Measurements from ENCODE around the gene LRRC8C. TPM values are rescaled to one million over a fixed set of nuclear protein-coding genes. Genes with fewer than 3 reads are reported as not detected.

The LRRC8C gene
- total and polyA plus RNA-seq, 2 of the 8 experiments (the other 6 are each of a cell fraction or from before 2014, with no cell fraction given), result 1.1 to 2.1 TPM

DNA sequence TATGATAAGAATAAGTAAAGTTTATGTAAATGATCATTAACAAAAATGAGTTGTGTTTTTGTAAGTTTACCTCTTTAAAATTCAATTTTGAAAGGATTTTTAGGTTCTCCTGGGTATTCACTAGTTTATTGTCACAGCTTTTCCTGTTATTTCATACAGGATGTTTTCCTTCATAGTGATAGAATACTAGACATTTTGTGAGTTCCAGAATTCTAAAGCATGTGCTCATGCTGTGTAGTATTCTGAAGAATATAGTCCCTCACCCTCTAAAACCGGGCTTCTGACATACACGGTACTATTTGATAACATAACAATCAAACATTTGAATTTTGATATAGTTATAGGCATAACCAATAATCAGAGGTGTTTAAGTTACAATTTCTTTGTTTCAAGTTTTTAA lies 10.7 kb downstream of the LRRC8C start (continued):
- no peak for TF ChIP-seq RAD21 (IDR thresholded peaks at IDR 0.05 in 1 of 2, conservative IDR thresholded peaks at IDR 0.05 in 1 of 2; ENCODE audit: low read depth in 2 of 2, low read length in 2 of 2)
- no peak for TF ChIP-seq EP300 (IDR thresholded peaks at IDR 0.05; ENCODE audit: borderline replicate concordance in 1 of 2, low read depth in 2 of 2, low read length in 2 of 2)

Measured in H1 (cell line).